AG09319 (cell line): Measurements from ENCODE around the gene KYAT1.

Experiments
- DNase-seq: peaks from one replicate; pipeline ENCODE4 v3.0.0-alpha.2; 2010; ENCODE audit warnings: low read depth; ENCODE audit errors: extremely low read depth
- TF ChIP-seq, protein P1 (sequence below): IDR thresholded peaks from 2 replicates; pipeline ENCODE4 v1.5.1; 2011; ENCODE audit warnings: low read depth, mild to moderate bottlenecking, inconsistent platforms, low read length, moderate library complexity

The KYAT1 gene

DNA sequence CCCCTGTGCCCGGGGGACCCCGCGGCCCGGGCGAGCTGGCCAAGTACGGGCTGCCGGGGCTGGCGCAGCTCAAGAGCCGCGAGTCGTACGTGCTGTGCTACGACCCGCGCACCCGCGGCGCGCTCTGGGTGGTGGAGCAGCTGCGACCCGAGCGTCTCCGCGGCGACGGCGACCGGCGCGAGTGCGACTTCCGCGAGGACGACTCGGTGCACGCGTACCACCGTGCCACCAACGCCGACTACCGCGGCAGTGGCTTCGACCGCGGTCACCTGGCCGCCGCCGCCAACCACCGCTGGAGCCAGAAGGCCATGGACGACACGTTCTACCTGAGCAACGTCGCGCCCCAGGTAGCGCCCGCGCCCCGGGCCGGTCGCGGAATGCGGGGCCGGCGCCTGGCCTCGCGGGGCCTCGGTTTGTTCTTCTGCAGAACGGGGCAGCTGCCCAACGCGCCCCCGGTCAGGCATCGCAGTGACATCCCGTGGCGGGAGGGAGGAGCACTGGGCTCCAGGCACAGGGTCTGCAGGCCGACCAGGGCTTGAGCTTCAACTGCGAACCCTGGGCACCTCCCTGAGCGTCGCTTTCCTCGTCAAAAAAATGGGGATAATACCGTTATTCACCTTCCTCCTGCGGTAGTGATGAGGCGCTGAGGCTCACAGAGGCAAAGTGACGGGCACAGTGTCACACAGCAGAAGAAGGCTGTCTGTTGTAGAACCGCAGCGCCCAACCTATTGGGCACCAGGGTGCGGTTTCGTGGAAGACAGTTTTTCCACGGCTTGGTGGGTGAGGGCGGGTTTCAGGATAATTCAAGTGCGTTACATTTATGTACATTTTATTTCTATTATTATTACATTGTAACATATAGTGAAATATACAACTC, 62.7 kb downstream of the KYAT1 start:
- no peak for DNase-seq
- TF ChIP-seq, protein P1, sequence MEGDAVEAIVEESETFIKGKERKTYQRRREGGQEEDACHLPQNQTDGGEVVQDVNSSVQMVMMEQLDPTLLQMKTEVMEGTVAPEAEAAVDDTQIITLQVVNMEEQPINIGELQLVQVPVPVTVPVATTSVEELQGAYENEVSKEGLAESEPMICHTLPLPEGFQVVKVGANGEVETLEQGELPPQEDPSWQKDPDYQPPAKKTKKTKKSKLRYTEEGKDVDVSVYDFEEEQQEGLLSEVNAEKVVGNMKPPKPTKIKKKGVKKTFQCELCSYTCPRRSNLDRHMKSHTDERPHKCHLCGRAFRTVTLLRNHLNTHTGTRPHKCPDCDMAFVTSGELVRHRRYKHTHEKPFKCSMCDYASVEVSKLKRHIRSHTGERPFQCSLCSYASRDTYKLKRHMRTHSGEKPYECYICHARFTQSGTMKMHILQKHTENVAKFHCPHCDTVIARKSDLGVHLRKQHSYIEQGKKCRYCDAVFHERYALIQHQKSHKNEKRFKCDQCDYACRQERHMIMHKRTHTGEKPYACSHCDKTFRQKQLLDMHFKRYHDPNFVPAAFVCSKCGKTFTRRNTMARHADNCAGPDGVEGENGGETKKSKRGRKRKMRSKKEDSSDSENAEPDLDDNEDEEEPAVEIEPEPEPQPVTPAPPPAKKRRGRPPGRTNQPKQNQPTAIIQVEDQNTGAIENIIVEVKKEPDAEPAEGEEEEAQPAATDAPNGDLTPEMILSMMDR, result no peak

DNA sequence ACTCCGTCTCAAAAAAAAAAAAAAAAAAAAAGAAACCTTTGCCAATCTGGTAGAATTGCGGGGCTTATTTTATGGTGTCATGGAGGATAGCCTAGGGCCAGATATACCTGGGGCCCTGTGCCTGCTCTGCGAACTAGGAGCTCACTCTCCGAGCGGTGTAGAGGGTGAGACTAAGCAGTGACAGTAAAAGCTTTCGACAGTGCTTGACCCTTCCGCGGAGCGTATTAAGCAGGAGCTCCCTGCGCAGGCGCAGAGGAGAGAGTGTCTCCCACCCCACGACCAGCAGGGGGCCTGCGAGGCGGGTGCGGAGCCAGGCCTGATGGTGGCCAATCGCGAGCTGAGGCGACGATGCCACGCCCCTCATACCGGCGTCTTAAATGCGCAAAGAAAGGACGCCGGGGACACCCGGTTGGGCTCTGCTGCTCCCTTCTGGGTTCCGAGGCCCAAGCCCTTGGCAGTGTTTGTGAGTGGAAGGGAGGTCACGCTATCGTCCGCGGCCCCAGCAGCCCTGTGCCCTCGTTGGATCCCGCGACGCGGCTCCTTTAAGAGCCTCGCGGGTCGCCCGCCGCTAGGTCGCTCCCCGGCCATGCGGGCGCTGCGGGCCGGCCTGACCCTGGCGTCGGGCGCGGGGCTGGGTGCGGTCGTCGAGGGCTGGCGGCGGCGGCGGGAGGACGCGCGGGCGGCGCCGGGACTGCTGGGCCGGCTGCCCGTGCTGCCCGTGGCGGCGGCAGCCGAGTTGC, 63.5 kb downstream of the KYAT1 start, which contains the start of gene ENDOG:
TSS of gene ENDOG (plus strand) at position 402 of the 740 bp plus-strand sequence. CDS start at position 587, 185 bp downstream.
- peak; percentile 92 for DNase-seq
- TF ChIP-seq, protein P1, result peak; percentile 96

DNA sequence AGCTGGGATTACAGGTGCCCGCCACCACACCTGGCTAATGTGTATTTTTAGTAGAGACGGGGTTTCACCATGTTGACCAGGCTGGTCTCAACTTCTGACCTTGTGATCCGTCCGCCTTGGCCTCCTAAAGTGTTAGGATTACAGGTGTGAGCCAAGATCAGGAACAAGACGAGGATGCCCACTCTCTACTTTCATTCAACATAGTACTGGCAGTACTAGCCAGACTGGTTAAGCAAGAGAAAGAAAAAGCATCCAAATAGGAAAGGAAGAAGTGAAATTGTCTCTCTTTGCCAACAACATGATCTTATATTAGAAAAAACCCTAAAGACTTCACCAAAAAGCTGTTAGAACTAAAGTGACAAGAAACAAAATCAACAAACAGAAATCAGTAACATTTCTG, 70.9 kb downstream of the KYAT1 start:
- TF ChIP-seq, protein P1, result no peak
- DNase-seq, result no peak

DNA sequence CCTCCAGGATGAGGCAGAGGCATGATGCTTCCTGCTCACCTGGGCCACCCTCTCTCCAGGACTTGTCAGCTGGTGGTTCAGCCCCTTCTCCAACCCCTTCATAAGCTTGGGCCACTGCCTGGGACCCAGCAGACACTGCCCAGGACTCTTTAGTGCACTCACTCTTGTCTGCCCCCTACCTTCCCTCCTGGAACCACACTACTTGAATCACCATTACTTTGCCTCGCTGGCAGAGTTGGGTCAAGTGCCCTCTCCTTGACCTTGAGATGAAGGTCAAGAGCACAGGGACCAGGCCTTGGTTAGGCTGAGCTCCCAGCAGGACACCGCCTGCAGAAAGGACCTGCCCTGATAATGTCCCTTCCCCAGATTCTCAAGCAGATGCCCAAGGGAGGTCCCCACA, 71.9 kb downstream of the KYAT1 start:
- DNase-seq, result no peak
- TF ChIP-seq, protein P1, result no peak; the same call in 1 of the 2 replicates

DNA sequence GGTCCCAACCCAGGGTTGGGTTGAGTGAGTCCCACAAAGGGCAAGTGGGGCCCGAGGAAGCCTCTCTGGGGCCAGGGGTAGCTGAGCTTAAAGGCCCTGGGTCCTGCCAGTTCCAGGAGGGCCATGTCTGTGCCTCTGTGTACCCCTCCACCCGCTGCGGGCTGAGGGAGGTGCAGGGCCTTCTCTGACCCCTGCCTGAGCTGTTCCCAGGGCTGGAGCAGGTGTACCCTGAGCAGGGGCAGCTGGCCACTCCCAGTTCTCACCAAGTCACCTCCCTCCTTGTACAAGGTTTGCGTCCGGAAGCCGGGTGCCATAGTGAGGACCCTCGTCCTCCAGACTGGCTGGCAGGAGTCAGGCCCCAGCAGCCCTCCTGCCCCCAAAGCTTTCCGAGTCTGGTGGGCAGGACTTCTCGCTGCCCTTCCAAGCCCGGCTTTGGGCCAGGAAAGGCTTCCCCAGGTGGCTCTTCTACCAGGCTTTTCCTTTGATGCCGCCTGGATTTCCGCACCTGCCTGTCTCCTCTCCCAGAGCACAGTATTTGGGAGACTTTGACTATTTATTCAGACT, 72.6 kb downstream of the KYAT1 start:
- TF ChIP-seq, protein P1, result no peak
- DNase-seq, result no peak

DNA sequence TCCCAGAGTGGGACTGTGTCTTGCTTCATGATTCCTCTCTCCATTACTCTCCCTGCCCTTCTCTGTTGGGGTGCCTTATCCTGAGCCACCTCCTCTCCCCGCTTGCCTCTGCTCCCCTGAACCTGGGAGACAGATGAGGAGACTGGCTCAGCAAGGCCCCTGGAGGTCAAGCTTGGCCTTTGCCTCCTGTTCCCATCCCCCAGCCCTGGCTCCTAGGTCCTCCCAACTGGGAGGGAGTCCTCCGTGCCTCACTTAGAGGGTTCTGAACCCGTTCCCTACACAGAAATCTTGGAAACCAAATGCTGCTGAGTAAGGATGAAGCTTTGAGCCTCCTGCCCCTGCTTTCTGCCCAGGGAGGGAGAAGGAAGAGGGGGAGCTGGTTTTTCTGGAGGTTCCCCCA, 73.2 kb downstream of the KYAT1 start:
- DNase-seq, result no peak
- TF ChIP-seq, protein P1, result no peak
